B cell (primary cell): ENCODE data around the gene USH2A.

Source experiments
- CTCF ChIP-seq: fragments of 200-600 bp; IDR thresholded peaks from one replicate; pipeline ENCODE4 v1.8.0; 2022; ENCODE audit warnings: antibody characterized with exemption, mild to moderate bottlenecking
- EZH2 ChIP-seq: IDR thresholded peaks from 2 replicates; pipeline ENCODE4 v1.6.1; 2012; ENCODE audit warnings: borderline replicate concordance, low read depth, mild to moderate bottlenecking, moderate library complexity, low read length; ENCODE audit not compliant: insufficient read depth, poor library complexity, severe bottlenecking

- no peak for TF ChIP-seq CTCF
- no peak for TF ChIP-seq EZH2
Measured at GRCh38 chr1:215719552-215719951, 703.7 kb downstream of the USH2A start.
